Measurements from ENCODE around the gene CTNNA2.

The CTNNA2 gene

GRCh38 chr2:80469428-80469827 is 956.6 kb downstream of the CTNNA2 start:
- WGBS: 93% methylated on average over 1 of the region's 1 CpG
- H3K9ac ChIP-seq (ENCODE audit: low read length): no peak overlapping the region
- H4K91ac ChIP-seq (ENCODE audit: low read length): no peak overlapping the region
- no peak overlapping the region for H3K4me3 ChIP-seq (ENCODE audit: insufficient read depth in 1 of 2, low read depth in 1 of 2, low read length in 2 of 2)
- no peak overlapping the region for H2BK12ac ChIP-seq (ENCODE audit: low read length in 2 of 2)
- DNase-seq: no peak
- H3K36me3 ChIP-seq (ENCODE audit: control insufficient read depth in 1 of 2, insufficient read depth in 2 of 2, low read depth in 1 of 2, low read length in 2 of 2): no peaks in the 10 kb centered on the region
- no peak overlapping the region for H2BK5ac ChIP-seq (ENCODE audit: low read depth, low read length, poor library complexity, severe bottlenecking)
- H2BK120ac ChIP-seq (ENCODE audit: low read depth, low read length): no peak overlapping the region
- H2AFZ ChIP-seq (ENCODE audit: low read depth, low read length): no peak overlapping the region
- no peaks in the 10 kb centered on the region for H3K27me3 ChIP-seq (ENCODE audit: control insufficient read depth in 1 of 2, insufficient read depth in 1 of 2, low read length in 2 of 2)
- H3K14ac ChIP-seq (ENCODE audit: low read length in 2 of 2): no peak overlapping the region
- H3K9me3 ChIP-seq (ENCODE audit: control insufficient read depth, low read length): no peaks in the 10 kb centered on the region
- no peak overlapping the region for H3K4ac ChIP-seq (ENCODE audit: low read depth in 1 of 2, low read length in 2 of 2)
- no peak overlapping the region for H3K27ac ChIP-seq (ENCODE audit: low read length, poor library complexity, severe bottlenecking)
- no peak overlapping the region for H3K23ac ChIP-seq (ENCODE audit: low read length in 2 of 2)
- no peak overlapping the region for H3K18ac ChIP-seq (ENCODE audit: low read depth in 1 of 2, low read length in 2 of 2)
- H2BK15ac ChIP-seq (ENCODE audit: low read depth, poor library complexity, severe bottlenecking): no peak overlapping the region
- no peaks in the 10 kb centered on the region for H3K4me1 ChIP-seq (ENCODE audit: control insufficient read depth, insufficient read depth, low read depth, low read length)
- H4K8ac ChIP-seq (ENCODE audit: low read length): no peak overlapping the region
- no peak overlapping the region for H2AK5ac ChIP-seq (ENCODE audit: low read length, severe bottlenecking)
- no peaks in the 10 kb centered on the region for H3K79me1 ChIP-seq (replicated peaks; ENCODE audit: low read length, poor library complexity, severe bottlenecking)
- no peak overlapping the region for H3K4me2 ChIP-seq (ENCODE audit: low read length, poor library complexity, severe bottlenecking)

DNA sequence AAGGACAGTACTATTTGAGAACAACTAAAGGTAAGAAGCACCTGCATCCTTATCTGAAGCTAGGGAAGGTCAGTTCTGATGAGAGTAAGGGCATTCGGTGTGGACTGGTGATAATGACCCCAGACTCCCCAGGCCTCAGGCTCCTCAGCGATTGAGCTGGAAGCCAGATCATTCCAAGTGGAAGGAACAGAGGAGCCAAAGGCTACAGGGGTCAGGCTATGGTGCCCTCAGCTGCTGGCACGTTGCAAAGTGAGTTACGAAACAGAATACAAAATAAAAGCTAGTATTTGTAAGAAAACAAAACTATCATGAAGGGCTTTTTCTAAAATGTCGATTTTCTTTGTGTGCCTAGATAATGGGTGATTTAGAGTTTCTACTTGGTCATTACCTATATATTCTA is 960.2 kb downstream of the CTNNA2 start:
- Histone ChIP-seq H2BK120ac (ENCODE audit: low read depth, low read length) (no peak overlapping the region), H2BK12ac (ENCODE audit: low read length in 2 of 2) (no peak overlapping the region), H4K91ac (ENCODE audit: low read length) (no peak overlapping the region), H4K8ac (ENCODE audit: low read length) (no peak overlapping the region), H3K9ac (ENCODE audit: low read length) (no peak overlapping the region), H3K18ac (ENCODE audit: low read depth in 1 of 2, low read length in 2 of 2) (no peak overlapping the region), H3K4ac (ENCODE audit: low read depth in 1 of 2, low read length in 2 of 2) (no peak overlapping the region), H2BK15ac (ENCODE audit: low read depth, poor library complexity, severe bottlenecking) (no peak overlapping the region), H3K4me1 (ENCODE audit: control insufficient read depth, insufficient read depth, low read depth, low read length) (no peaks in the 10 kb centered on the region), H3K4me3 (ENCODE audit: insufficient read depth in 1 of 2, low read depth in 1 of 2, low read length in 2 of 2) (no peak overlapping the region), H3K27me3 (ENCODE audit: control insufficient read depth in 1 of 2, insufficient read depth in 1 of 2, low read length in 2 of 2) (no peaks in the 10 kb centered on the region), H3K14ac (ENCODE audit: low read length in 2 of 2) (no peak overlapping the region), H3K9me3 (ENCODE audit: control insufficient read depth, low read length) (no peaks in the 10 kb centered on the region), H3K23ac (ENCODE audit: low read length in 2 of 2) (no peak overlapping the region), H3K27ac (ENCODE audit: low read length, poor library complexity, severe bottlenecking) (no peak overlapping the region), H2BK5ac (ENCODE audit: low read depth, low read length, poor library complexity, severe bottlenecking) (no peak overlapping the region), H2AK5ac (ENCODE audit: low read length, severe bottlenecking) (no peak overlapping the region), H2AFZ (ENCODE audit: low read depth, low read length) (no peak overlapping the region), H3K79me1 (replicated peaks; ENCODE audit: low read length, poor library complexity, severe bottlenecking) (no peaks in the 10 kb centered on the region), H3K36me3 (ENCODE audit: control insufficient read depth in 1 of 2, insufficient read depth in 2 of 2, low read depth in 1 of 2, low read length in 2 of 2) (no peaks in the 10 kb centered on the region), H3K4me2 (ENCODE audit: low read length, poor library complexity, severe bottlenecking) (no peak overlapping the region)
- DNase-seq: no peak
- 97% methylated on average over 2 of the region's 5 CpGs for WGBS

DNA sequence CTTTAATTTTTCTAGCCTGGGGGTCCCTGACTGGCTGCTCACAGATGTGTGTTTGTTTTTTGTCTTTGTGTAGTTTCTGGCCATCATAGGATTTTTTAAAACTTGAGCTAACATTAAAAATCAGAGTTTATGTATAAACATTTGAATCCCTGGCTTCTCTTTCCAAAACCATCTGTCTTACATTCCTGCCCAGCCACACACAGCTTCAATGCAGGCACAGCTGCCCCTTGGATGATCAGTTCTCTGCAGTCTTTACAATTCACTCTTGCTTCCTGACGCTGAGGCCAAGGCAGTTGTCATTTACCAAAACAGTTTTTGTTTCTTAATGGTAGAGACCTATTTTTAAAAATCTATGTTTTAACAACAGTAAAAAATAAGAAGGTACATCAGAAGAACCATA is 960.9 kb downstream of the CTNNA2 start:
- Histone ChIP-seq H3K4me3 (ENCODE audit: insufficient read depth in 1 of 2, low read depth in 1 of 2, low read length in 2 of 2) (no peak overlapping the region), H2BK5ac (ENCODE audit: low read depth, low read length, poor library complexity, severe bottlenecking) (no peak overlapping the region), H3K4me1 (ENCODE audit: control insufficient read depth, insufficient read depth, low read depth, low read length) (no peaks in the 10 kb centered on the region), H3K9ac (ENCODE audit: low read length) (no peak overlapping the region), H3K27me3 (ENCODE audit: control insufficient read depth in 1 of 2, insufficient read depth in 1 of 2, low read length in 2 of 2) (no peaks in the 10 kb centered on the region), H3K79me1 (replicated peaks; ENCODE audit: low read length, poor library complexity, severe bottlenecking) (no peaks in the 10 kb centered on the region), H2BK15ac (ENCODE audit: low read depth, poor library complexity, severe bottlenecking) (no peak overlapping the region), H3K9me3 (ENCODE audit: control insufficient read depth, low read length) (no peaks in the 10 kb centered on the region), H3K14ac (ENCODE audit: low read length in 2 of 2) (no peak overlapping the region), H2AFZ (ENCODE audit: low read depth, low read length) (no peak overlapping the region), H3K23ac (ENCODE audit: low read length in 2 of 2) (no peak overlapping the region), H3K18ac (ENCODE audit: low read depth in 1 of 2, low read length in 2 of 2) (no peak overlapping the region), H3K4me2 (ENCODE audit: low read length, poor library complexity, severe bottlenecking) (no peak overlapping the region), H3K27ac (ENCODE audit: low read length, poor library complexity, severe bottlenecking) (no peak overlapping the region), H4K91ac (ENCODE audit: low read length) (no peak overlapping the region), H3K4ac (ENCODE audit: low read depth in 1 of 2, low read length in 2 of 2) (no peak overlapping the region), H2BK120ac (ENCODE audit: low read depth, low read length) (no peak overlapping the region), H4K8ac (ENCODE audit: low read length) (no peak overlapping the region), H3K36me3 (ENCODE audit: control insufficient read depth in 1 of 2, insufficient read depth in 2 of 2, low read depth in 1 of 2, low read length in 2 of 2) (no peaks in the 10 kb centered on the region), H2BK12ac (ENCODE audit: low read length in 2 of 2) (no peak overlapping the region), H2AK5ac (ENCODE audit: low read length, severe bottlenecking) (no peak overlapping the region)
- whole genome bisulfite sequencing: no CpG with 5 or more reads among the region's 1 CpG
- DNase-seq: no peak

- Histone ChIP-seq H3K4ac (ENCODE audit: low read depth in 1 of 2, low read length in 2 of 2) (no peak overlapping the region), H3K36me3 (ENCODE audit: control insufficient read depth in 1 of 2, insufficient read depth in 2 of 2, low read depth in 1 of 2, low read length in 2 of 2) (no peaks in the 10 kb centered on the region), H3K23ac (ENCODE audit: low read length in 2 of 2) (no peak overlapping the region), H4K91ac (ENCODE audit: low read length) (no peak overlapping the region), H2AFZ (ENCODE audit: low read depth, low read length) (no peak overlapping the region), H3K9ac (ENCODE audit: low read length) (peak overlapping the region; percentile 40), H2AK5ac (ENCODE audit: low read length, severe bottlenecking) (no peak overlapping the region), H3K27ac (ENCODE audit: low read length, poor library complexity, severe bottlenecking) (no peak overlapping the region), H3K14ac (ENCODE audit: low read length in 2 of 2) (no peak overlapping the region), H2BK120ac (ENCODE audit: low read depth, low read length) (no peak overlapping the region), H3K4me3 (ENCODE audit: insufficient read depth in 1 of 2, low read depth in 1 of 2, low read length in 2 of 2) (no peak overlapping the region), H3K27me3 (ENCODE audit: control insufficient read depth in 1 of 2, insufficient read depth in 1 of 2, low read length in 2 of 2) (no peaks in the 10 kb centered on the region), H2BK5ac (ENCODE audit: low read depth, low read length, poor library complexity, severe bottlenecking) (no peak overlapping the region), H2BK12ac (ENCODE audit: low read length in 2 of 2) (no peak overlapping the region), H3K79me1 (replicated peaks; ENCODE audit: low read length, poor library complexity, severe bottlenecking) (no peaks in the 10 kb centered on the region), H3K4me2 (ENCODE audit: low read length, poor library complexity, severe bottlenecking) (no peak overlapping the region), H3K18ac (ENCODE audit: low read depth in 1 of 2, low read length in 2 of 2) (no peak overlapping the region), H4K8ac (ENCODE audit: low read length) (no peak overlapping the region), H3K9me3 (ENCODE audit: control insufficient read depth, low read length) (no peaks in the 10 kb centered on the region), H2BK15ac (ENCODE audit: low read depth, poor library complexity, severe bottlenecking) (no peak overlapping the region), H3K4me1 (ENCODE audit: control insufficient read depth, insufficient read depth, low read depth, low read length) (no peaks in the 10 kb centered on the region)
- 91% methylated on average over 2 of the region's 3 CpGs for WGBS
- no peak for DNase-seq
These were observed 963.1 kb downstream of the CTNNA2 start for GRCh38 chr2:80475970-80476369.
